Hepatocyte (in vitro differentiated cells): ENCODE measurements around the gene ZNF488.

ENCODE experiments used
- CTCF ChIP-seq: fragments of 200-600 bp; sonication (generic); IDR thresholded peaks from 2 replicates; pipeline ENCODE4 v1.5.1; 2016; ENCODE audit warnings: antibody characterized with exemption, mild to moderate bottlenecking; ENCODE audit not compliant: poor library complexity
- EZH2phosphoT487 ChIP-seq: fragments of 200-600 bp; sonication (generic); IDR thresholded peaks from one replicate; pipeline ENCODE4 v1.6.1; 2018; ENCODE audit warnings: antibody characterized with exemption, mild to moderate bottlenecking, low read depth, moderate library complexity; ENCODE audit not compliant: unreplicated experiment, severe bottlenecking

GRCh38 chr10:47335906-47336305 lies 48.2 kb downstream of the ZNF488 start:
- TF ChIP-seq CTCF (no peak), EZH2phosphoT487 (no peak)
